ENCODE results near the gene ARHGAP35.
A peak's percentile ranks its signal among the peaks of the same experiment; 100 is the strongest.
"Not testable (repeated sequence)": the region's sequence is repeated elsewhere in the genome, so short reads cannot be mapped to it uniquely, and the experiment has no call there.

ARHGAP35 gene

DNA sequence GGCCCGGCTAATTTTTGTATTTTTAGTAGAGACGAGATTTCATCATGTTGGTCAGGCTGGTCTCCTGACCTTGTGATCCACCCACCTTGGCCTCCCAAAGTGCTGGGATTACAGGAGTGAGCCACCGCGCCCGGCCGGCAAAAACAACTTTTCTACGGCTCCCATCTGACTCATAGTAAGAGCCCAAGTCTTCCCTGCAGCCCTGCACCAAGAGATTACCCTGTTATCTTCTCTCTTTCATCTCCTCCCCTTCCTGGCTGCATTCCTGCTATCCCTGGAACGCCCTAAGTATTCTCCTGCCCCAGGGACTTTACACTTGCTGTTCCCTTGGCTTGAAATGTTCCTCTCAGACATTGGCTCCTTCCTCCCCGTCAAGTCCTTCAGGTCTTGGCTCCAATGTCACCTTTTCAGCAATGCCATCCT is 16.7 kb upstream of the ARHGAP35 start:
- DNase-seq: no peak

DNA sequence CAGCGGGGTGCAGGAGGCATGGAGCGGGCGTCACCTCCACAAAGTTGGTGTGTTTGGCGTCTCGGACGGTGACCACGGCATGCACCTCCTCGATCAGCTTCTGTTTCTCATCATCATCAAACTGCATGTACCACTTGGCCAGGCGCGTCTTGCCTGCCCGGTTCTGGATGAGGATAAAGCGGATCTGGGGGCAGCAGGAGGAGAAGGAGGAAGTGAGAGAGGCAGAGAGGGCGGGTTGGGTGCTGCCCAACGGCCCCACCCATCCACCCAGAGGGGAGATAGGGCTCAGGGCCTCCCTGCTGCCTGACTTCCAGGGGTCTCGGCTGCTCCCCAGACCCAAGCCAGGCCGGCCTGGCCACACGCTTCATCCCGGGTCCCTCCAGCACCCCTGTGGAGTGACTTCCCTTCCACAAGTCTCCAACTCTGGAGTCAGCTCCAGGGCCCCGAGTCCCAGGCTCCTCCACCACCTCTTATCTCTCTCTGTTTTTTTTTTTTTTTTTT is 14.8 kb upstream of the ARHGAP35 start:
- DNase-seq: no peak

- no peak for DNase-seq
Measured at GRCh38 chr19:46847528-46847927, 13.3 kb upstream of the ARHGAP35 start.

DNA sequence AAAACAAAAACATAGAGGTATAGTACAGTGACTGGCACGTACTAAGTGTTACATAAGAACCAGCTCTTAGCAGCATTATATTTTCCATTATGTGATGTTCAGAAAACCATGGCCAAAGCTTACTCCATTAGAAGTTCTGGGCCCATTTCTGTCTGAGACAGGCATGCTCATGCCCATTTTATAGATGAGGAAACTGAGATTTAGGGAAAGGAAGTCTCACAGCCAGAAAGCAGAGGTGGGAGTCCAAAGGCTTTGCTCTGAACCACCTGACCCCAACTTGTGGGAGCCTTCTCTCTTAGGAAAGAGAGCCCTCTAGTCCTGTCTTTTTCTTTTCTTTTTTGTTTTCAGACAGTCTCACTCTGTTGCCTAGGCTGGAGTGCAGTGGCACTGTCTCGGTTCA is 12.4 kb upstream of the ARHGAP35 start:
- DNase-seq: no peak

DNA sequence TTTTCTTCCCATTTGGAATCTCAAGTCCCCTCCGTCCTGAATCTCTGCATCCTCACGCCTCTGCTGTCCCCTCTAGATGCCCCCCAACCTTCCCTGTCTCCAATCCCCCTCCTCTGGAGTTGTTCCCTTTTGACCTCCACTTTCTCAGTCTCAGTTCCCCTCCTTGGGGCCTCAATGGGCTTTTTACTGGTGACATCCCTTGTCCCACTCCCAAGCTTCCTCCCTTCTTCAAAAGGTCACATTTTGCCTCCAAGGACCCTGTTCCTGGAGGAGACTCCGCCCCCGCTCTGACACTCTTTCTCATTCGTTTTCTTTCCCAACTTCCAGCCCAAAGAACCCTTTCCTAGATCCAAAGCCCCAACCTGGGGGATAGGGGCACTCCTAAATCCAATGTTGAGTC is 11.2 kb upstream of the ARHGAP35 start:
- DNase-seq: no peak

GRCh38 chr19:46850228-46851203 is 10.3 kb upstream of the ARHGAP35 start, which contains the start of gene AP2S1:
AP2S1 (minus strand) TSS chr19:46850846; CDS start chr19:46850766, 80 bp downstream.
- DNase-seq: peak; percentile 94

DNA sequence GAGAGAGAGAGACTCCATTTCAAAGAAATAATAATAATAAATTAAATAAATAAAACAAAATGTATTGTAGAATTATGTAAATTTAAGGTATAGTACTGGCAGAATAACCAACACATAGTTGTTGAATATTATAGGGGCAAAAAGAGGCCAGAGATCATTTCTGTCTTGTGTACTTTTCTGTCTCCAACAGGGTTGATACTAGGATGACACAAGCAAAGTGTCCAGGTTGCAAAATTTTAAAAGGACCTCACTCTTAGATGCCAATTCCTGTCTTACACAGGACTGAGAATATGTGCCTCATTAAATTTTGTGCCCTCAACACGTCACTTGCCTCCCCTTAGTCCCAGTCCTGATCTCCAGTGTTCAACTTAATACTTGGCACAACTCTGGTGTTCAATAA is 8.0 kb upstream of the ARHGAP35 start:
- no peak for DNase-seq

- DNase-seq: not testable (repeated sequence)
Measured at GRCh38 chr19:46854698-46855097, 6.1 kb upstream of the ARHGAP35 start.

- DNase-seq: peak; percentile 90 to 93
Measured at GRCh38 chr19:46856062-46857022, 4.5 kb upstream of the ARHGAP35 start.

- DNase-seq: no peak
Measured at GRCh38 chr19:46859637-46860124, 1.1 kb upstream of the ARHGAP35 start.

- DNase-seq: peak; percentile 97
Measured at GRCh38 chr19:46860125-46860845, 512 bp upstream of the ARHGAP35 start.

- DNase-seq: peak in 1 of 2 experiments; percentile 34
Measured at GRCh38 chr19:46861691-46862502, 1.1 kb downstream of the ARHGAP35 start.

DNA sequence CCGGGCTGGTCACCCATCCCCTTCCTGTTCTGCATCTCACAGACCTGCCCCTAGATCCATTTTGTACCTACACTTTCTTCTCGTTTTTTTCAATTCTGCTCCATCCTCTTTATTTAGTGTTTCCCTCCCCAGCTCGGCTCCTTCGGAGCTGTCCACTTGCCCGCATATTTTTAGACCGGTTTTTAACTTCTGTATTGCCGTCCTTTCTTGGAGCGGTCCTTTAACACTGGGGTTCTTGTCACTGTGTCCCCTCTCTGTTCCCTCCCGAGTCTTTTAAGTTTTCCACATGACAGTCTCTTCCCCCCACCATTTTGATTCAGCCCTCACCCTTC is 1.7 kb downstream of the ARHGAP35 start:
- DNase-seq: no peak

- peak in 1 of 2 experiments; percentile 14 for DNase-seq
Measured at GRCh38 chr19:46862974-46863632, 2.3 kb downstream of the ARHGAP35 start.

DNA sequence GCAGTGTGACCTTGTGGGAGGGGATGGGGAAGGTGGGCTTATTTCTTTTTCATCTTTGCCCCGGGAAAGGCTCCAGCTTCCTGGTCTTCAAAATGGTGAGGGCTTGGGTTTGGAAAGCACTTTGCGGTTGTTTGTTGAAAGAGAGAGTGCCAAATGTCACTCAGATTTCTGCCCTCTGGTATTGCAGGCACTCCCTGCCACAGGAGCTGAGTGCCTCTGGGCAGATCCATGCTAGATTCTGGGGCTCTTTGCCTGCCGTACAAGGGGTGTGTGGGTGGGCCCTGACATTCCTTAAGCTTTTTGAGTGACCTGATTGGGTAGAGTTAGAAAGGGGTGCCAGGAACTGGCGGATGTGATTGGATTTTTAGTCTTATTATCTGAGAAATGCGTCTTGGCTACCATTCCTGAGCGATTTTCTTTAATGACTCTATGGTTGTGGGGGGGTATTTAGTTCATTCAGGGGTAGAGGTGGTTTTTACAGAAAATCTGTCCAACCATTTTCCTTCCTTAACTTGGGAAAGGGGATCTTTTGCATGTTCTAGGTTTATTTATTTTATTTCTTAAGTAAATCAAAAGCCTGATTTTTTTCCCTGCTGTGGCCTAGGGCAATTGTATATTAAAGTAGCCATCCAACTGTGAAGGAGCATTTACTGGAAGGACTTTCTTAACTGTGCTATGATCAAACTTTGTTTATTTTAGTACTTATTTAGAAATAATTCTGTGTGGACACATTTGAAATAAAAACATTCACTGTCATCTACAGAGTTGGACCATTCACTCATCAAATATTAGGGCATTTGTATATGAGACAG is 3.2 kb downstream of the ARHGAP35 start:
- DNase-seq: no peak

DNA sequence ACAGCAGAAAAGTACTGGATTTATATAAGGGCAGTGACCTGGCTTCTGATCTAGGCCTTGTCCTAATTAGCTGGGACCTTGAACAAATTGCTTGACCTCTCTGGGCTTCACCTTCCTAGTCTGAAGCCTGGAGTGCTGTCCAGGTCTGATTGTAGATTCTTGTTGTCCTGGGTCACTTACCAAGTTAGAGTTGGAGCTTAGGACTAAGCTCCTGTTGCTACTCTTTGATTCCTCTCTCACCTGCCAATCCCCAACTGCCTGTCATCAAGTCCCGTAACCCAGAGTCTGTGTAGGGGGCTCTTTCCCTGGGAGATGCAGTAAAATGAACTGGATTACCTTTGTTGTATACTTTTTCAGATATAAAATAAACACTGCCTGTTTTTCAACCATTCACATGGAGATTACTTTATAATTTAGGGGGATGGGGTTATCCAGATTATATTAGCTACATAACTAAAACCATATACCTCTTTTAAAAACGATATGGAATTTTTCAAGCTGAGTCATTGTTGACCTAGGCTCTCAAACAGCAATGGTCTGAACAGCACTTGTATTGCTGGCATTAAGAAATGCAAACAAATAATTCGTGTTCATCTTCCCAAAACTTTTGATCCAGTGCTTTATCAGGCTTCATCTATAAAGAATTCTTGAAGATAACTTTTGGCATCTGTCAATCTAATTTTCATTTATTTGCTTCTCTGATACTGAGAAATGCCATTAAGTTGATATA is 5.8 kb downstream of the ARHGAP35 start:
- DNase-seq: no peak

GRCh38 chr19:46867170-46867569 is 6.4 kb downstream of the ARHGAP35 start:
- DNase-seq: no peak

DNA sequence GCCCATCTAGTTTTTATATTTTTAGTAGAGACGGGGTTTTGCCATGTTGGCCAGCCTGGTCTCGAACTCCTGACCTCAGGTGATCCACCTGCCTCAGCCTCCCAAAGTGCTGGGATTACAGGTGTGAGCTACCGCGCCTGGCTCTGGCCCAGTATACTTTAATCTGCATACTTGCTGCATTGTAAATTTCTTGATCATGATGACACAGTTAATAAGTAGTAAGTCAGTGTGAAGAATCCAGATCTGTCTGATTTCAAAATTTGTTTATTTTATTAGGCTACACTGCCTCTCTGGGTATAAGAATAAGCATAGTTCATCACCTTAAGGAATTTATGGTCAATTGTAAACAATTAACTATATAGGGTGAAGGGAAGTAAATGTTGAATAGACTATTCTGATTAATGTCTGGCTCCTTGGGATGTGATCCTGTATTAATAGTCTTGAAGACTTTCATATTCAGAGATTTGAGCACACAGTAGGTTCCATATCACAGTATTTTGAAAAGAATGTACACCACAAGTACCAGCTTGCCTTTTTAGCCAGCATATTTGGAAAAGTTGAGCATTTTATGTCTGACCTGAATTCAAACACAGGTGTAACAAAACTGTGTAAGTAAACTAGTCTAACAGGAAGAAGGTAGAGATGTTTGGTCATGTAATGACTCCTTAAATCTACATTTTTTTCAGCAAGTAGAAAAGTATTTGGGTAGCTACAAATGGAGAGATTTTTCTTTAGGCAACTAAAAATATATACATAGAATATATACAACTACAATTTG is 7.4 kb downstream of the ARHGAP35 start:
- DNase-seq: no peak
